Adipocyte (in vitro differentiated cells): ENCODE results near the gene KIF26A.

Source experiments
- DNase-seq: peaks from one replicate; pipeline ENCODE4 v3.0.0-alpha.2; 2015; ENCODE audit warnings: low read depth
- H3K27me3 ChIP-seq: replicated peaks from 2 replicates; pipeline ENCODE4 v1.7.0; 2013; ENCODE audit warnings: mild to moderate bottlenecking, low read length, moderate library complexity; ENCODE audit not compliant: control insufficient read depth, insufficient read depth
- H3K36me3 ChIP-seq: 2 replicates; pipeline ENCODE4 v1.7.0; 2013; ENCODE audit warnings: low read length, mild to moderate bottlenecking, moderate library complexity; ENCODE audit not compliant: control insufficient read depth, insufficient read depth, severe bottlenecking
- H3K4me1 ChIP-seq: 2 replicates; pipeline ENCODE4 v1.7.0; 2013; ENCODE audit warnings: mild to moderate bottlenecking, low read length, moderate library complexity; ENCODE audit not compliant: control insufficient read depth, insufficient read depth
- H3K4me3 ChIP-seq: 2 replicates; pipeline ENCODE4 v1.7.0; 2013; ENCODE audit warnings: mild to moderate bottlenecking, low read length, moderate library complexity
- H3K9ac ChIP-seq: 2 replicates; pipeline ENCODE4 v1.7.0; 2013; ENCODE audit warnings: mild to moderate bottlenecking, low read length, moderate library complexity
- H3K9me3 ChIP-seq: 2 replicates; pipeline ENCODE4 v1.7.0; 2013; ENCODE audit warnings: mild to moderate bottlenecking, low read length, moderate library complexity; ENCODE audit not compliant: control insufficient read depth

KIF26A gene

DNA sequence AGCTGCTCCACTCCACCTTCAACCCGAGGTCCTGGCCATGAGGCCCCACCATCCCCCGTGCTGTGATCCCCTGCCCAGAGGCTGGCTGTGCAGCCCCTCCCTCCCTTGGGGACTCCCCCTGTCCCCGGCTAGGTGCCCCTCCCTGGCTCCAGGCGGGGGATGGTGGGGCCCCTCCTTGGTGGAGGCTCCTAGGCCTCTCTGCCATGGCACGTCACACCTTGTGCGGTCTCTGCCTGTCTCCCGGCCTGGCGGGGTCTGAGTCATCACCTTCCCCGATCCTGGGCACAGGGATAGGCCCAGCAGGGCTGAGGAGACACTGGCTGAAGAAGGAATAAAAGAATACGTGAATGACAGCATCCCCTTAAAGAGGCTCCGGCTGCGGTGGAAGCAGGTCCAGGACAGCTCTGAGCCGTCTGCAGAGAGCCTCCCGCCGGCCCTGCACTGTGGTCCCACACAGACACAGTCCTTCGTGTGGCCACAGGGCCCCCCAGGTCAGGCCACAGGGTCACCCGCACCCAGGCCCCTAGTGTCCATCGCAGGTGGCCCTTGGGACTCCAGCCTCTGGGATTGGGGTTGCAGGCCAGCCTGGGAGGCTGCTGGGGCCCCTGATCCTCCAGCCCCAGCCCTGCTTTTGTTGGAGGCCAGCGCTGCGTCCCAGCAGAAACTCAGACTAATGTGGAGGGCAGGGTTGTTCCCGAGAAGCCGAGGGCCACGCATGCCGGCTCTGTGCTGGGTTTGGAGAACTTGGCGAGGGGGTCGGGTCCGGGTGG is 43.6 kb downstream of the KIF26A start:
- H3K9ac ChIP-seq: no peak overlapping the region
- no peak for DNase-seq

DNA sequence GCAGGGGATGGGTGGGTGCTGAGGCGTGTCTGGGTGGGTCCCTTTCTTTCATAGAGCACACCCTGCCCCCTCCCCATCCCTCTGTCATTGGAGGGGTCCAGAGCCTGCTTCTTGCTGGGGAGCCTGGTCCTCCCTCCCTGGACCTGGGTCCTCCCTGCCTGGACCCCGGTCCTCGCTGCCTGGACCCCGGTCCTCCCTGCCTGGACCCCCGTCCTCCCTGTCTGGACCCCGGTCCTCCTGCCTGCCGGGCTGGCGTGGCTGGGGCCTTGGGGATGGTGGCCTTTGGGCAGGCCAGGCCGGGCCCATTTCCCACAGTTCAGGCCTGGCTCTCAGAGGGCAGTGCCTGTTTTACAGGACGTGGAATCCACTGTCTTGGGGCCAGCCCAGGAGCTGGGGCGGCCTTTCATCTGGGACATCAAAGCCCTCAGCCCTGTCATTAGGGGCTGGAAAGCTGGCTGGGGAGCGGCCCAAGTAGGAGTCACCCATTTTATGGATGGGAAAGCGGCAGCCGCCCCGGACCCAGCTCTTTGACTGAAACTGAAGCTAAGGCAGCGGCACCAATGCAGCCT is 44.6 kb downstream of the KIF26A start:
- Histone ChIP-seq H3K36me3 (no peaks in the 10 kb centered on the region), H3K4me3 (no peak overlapping the region), H3K9me3 (no peaks in the 10 kb centered on the region), H3K9ac (no peak overlapping the region), H3K27me3 (no peaks in the 10 kb centered on the region), H3K4me1 (no peaks in the 10 kb centered on the region)
- no peak for DNase-seq

More for the DNA sequence above, 43.6 kb downstream of the KIF26A start:
- Histone ChIP-seq H3K4me3 (no peak overlapping the region), H3K36me3 (no peaks in the 10 kb centered on the region), H3K4me1 (no peaks in the 10 kb centered on the region), H3K9me3 (no peaks in the 10 kb centered on the region), H3K27me3 (no peaks in the 10 kb centered on the region)

DNA sequence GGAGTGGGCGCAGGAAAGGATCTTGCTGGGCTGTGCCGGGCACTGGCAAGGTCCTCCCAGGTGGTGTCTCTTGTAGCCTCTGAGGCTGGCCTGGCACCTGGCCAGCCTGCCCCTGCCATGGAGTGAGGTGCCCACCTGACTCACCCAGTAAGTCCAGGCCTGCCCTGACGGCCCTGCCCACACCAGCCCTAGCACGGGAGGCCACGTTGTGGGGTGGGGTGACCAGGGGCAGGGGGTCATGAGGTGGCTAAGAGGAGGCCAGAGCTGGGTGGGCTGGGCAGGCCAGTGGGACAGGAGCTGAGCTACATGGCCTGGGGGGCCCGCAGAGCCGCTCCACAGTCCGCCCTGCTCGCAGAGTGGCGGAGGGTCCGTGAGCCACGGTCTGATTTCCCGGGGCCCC is 45.4 kb downstream of the KIF26A start:
- no peak for DNase-seq
- H3K4me3 ChIP-seq: no peak overlapping the region
- H3K27me3 ChIP-seq: peaks cover 3% of the 10 kb centered on the region
- no peak overlapping the region for H3K9ac ChIP-seq
- H3K36me3 ChIP-seq: no peaks in the 10 kb centered on the region
- no peaks in the 10 kb centered on the region for H3K4me1 ChIP-seq
- H3K9me3 ChIP-seq: no peaks in the 10 kb centered on the region

GRCh38 chr14:104184506-104184905 is 46.1 kb downstream of the KIF26A start:
- Histone ChIP-seq H3K4me3 (no peak overlapping the region), H3K36me3 (no peaks in the 10 kb centered on the region), H3K4me1 (no peaks in the 10 kb centered on the region), H3K9me3 (no peaks in the 10 kb centered on the region), H3K27me3 (peaks cover 5% of the 10 kb centered on the region), H3K9ac (no peak overlapping the region)
- no peak for DNase-seq

DNA sequence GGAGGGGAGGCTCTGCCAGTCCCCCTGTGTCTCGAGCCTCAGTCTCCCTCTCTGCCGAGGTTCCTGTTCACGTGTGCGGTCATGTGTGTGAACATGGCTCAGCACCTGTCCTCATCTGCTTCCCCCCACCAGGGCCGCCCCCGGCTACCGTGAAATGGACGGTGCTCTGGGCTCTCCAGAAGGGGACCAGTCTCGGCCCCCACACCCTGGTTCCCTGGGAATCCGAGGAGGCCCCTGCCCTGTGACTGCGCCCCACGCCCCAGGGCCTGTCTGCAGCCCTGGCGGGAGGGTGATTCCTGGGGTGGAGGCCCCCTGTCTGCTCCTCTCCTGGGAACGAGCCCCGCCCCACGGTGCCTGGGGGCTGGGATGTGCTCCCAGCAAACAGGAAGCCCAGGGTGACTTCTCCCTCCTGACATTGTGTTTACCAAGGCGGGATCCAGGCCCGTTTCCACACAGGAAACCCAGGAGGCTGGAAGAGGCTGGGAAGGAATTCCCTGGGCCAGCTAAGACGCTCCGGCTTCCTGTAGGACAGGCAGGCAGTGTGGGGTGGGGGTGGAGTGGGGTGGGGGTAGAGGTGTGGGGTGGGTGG is 46.6 kb downstream of the KIF26A start:
- no peak for DNase-seq
- H3K27me3 ChIP-seq: peaks cover 5% of the 10 kb centered on the region
- H3K36me3 ChIP-seq: no peaks in the 10 kb centered on the region
- no peak overlapping the region for H3K4me3 ChIP-seq
- no peak overlapping the region for H3K9ac ChIP-seq
- H3K9me3 ChIP-seq: no peaks in the 10 kb centered on the region
- no peaks in the 10 kb centered on the region for H3K4me1 ChIP-seq

- Histone ChIP-seq H3K27me3 (peaks cover 5% of the 10 kb centered on the region), H3K9ac (no peak overlapping the region), H3K4me3 (no peak overlapping the region), H3K4me1 (no peaks in the 10 kb centered on the region), H3K9me3 (no peaks in the 10 kb centered on the region), H3K36me3 (no peaks in the 10 kb centered on the region)
- no peak for DNase-seq
Observed at GRCh38 chr14:104185916-104186495, 47.6 kb downstream of the KIF26A start.

DNA sequence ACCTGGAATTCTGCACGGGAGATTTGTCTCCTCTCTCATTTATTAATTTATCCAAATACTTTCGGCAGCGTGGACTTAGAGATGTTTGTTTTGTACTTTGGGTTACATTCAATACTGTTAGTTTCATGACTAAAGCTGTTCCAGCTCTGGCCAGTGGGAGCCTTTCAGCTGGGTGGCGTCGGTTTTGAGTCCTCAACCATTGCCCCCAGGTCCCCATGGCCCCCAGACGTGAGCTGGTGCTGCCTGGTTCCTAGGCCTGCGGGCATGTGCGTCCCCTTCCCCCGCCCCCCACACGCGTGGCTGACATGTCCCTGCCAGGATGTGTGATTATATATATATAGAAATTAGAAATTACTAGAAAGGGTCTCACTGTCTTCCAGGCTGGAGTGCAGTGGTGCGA is 48.2 kb downstream of the KIF26A start:
- no peak for DNase-seq
- H3K9me3 ChIP-seq: no peaks in the 10 kb centered on the region
- H3K9ac ChIP-seq: no peak overlapping the region

GRCh38 chr14:104187121-104187889 is 48.9 kb downstream of the KIF26A start:
- Histone ChIP-seq H3K4me3 (no peak overlapping the region), H3K27me3 (peaks cover 5% of the 10 kb centered on the region), H3K36me3 (no peaks in the 10 kb centered on the region), H3K9ac (no peak overlapping the region), H3K9me3 (no peaks in the 10 kb centered on the region), H3K4me1 (no peaks in the 10 kb centered on the region)
- no peak for DNase-seq

More for the DNA sequence above, 48.2 kb downstream of the KIF26A start:
- H3K4me1 ChIP-seq: no peaks in the 10 kb centered on the region
- no peaks in the 10 kb centered on the region for H3K36me3 ChIP-seq
- no peak overlapping the region for H3K4me3 ChIP-seq
- peaks cover 5% of the 10 kb centered on the region for H3K27me3 ChIP-seq

GRCh38 chr14:104187931-104188726 is 49.7 kb downstream of the KIF26A start:
- no peaks in the 10 kb centered on the region for H3K9me3 ChIP-seq
- peaks cover 5% of the 10 kb centered on the region for H3K27me3 ChIP-seq
- no peaks in the 10 kb centered on the region for H3K4me1 ChIP-seq

DNA sequence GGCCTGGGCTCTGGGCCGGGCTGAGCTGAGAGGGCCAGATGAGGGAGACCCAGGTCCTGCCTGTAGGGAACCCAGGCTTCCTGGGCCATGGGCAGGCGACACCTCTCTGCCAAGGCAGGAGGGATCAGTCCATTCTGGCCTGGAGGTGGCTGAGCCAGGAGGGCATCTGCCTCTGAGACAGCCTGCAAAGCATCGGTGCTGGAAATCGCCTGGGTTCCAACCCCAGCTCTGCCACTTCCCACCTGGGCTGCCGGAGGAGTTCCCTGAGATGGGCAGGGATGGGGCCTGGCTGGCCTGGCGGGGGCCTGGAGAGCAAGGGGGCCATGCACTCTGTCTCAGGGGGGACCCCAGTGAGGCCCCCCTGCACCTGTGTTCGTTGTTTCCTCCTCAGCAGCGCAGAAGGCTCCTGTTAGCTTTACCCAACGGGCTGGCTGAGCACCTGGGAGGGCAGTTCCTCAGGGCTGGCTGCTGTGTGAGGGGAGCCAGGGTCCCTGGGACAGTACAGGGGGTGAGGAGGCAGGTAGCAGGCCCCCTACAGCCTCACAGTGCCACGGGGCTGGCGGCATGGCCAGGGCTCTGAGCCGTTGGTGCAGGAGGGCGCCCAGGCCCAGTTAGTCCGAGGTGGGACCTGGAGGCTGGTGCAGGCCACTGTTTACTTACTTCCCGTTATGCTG is 50.5 kb downstream of the KIF26A start:
- peaks cover 5% of the 10 kb centered on the region for H3K27me3 ChIP-seq
- no peaks in the 10 kb centered on the region for H3K36me3 ChIP-seq
- H3K4me3 ChIP-seq: no peak overlapping the region
- no peak overlapping the region for H3K9ac ChIP-seq
- no peaks in the 10 kb centered on the region for H3K9me3 ChIP-seq
- no peak for DNase-seq
- H3K4me1 ChIP-seq: no peaks in the 10 kb centered on the region

More at GRCh38 chr14:104187931-104188726, 49.7 kb downstream of the KIF26A start:
- DNase-seq: no peak
- no peaks in the 10 kb centered on the region for H3K36me3 ChIP-seq
- no peak overlapping the region for H3K9ac ChIP-seq
- H3K4me3 ChIP-seq: no peak overlapping the region
